Measurements from ENCODE around the gene DRC7.

DRC7 gene

GRCh38 chr16:57689762-57690558 lies 4.6 kb upstream of the DRC7 start:
- FAIRE-seq (peak; percentile 98), DNase-seq (ENCODE audit: insufficient read length, low spot score) (peak; percentile 70)
- TF ChIP-seq POLR2AphosphoS5 (IDR thresholded peaks at IDR 0.05; ENCODE audit: low read depth, low read length) (peak; percentile 58; the same call in 1 of the 2 replicates), POLR2A (IDR thresholded peaks at IDR 0.05; ENCODE audit: low read depth, low read length) (0 out of 2 replicates have a peak, but pooled peaks have one; percentile 43), POU2F2 (IDR thresholded peaks at IDR 0.05; ENCODE audit: low read depth, low read length) (peak; percentile 84), PAX5 (IDR thresholded peaks at IDR 0.05; ENCODE audit: insufficient read depth, low read length, severe bottlenecking) (peak; percentile 85), TAF1 (IDR thresholded peaks at IDR 0.05; ENCODE audit: low read depth, low read length) (0 out of 2 replicates have a peak, but pooled peaks have one; percentile 38), SPI1 (IDR thresholded peaks at IDR 0.05; ENCODE audit: low read depth, low read length) (no peak)

GRCh38 chr16:57690782-57691471 lies 3.7 kb upstream of the DRC7 start:
- FAIRE-seq, result no peak
- DNase-seq (ENCODE audit: insufficient read length, low spot score), result no peak
- TF ChIP-seq POLR2AphosphoS5 (IDR thresholded peaks at IDR 0.05; ENCODE audit: low read depth, low read length) (no peak), TAF1 (IDR thresholded peaks at IDR 0.05; ENCODE audit: low read depth, low read length) (no peak), POLR2A (IDR thresholded peaks at IDR 0.05; ENCODE audit: low read depth, low read length) (no peak), POU2F2 (IDR thresholded peaks at IDR 0.05; ENCODE audit: low read depth, low read length) (no peak), SPI1 (IDR thresholded peaks at IDR 0.05; ENCODE audit: low read depth, low read length) (no peak), PAX5 (IDR thresholded peaks at IDR 0.05; ENCODE audit: insufficient read depth, low read length, severe bottlenecking) (no peak)

- FAIRE-seq (no peak), DNase-seq (ENCODE audit: insufficient read length, low spot score) (no peak)
- no peak for TF ChIP-seq POU2F2 (IDR thresholded peaks at IDR 0.05; ENCODE audit: low read depth, low read length)
- TF ChIP-seq PAX5 (IDR thresholded peaks at IDR 0.05; ENCODE audit: insufficient read depth, low read length, severe bottlenecking), result no peak
- TF ChIP-seq SPI1 (IDR thresholded peaks at IDR 0.05; ENCODE audit: low read depth, low read length), result no peak
- no peak for TF ChIP-seq POLR2A (IDR thresholded peaks at IDR 0.05; ENCODE audit: low read depth, low read length)
- no peak for TF ChIP-seq TAF1 (IDR thresholded peaks at IDR 0.05; ENCODE audit: low read depth, low read length)
- no peak for TF ChIP-seq POLR2AphosphoS5 (IDR thresholded peaks at IDR 0.05; ENCODE audit: low read depth, low read length)
Observed at GRCh38 chr16:57692636-57693035, 2.0 kb upstream of the DRC7 start.

GRCh38 chr16:57693550-57693949 lies 1.1 kb upstream of the DRC7 start:
- DNase-seq (ENCODE audit: insufficient read length, low spot score) (no peak), FAIRE-seq (no peak)
- TF ChIP-seq TAF1 (IDR thresholded peaks at IDR 0.05; ENCODE audit: low read depth, low read length) (no peak), SPI1 (IDR thresholded peaks at IDR 0.05; ENCODE audit: low read depth, low read length) (no peak)

- TF ChIP-seq TAF1 (IDR thresholded peaks at IDR 0.05; ENCODE audit: low read depth, low read length), result no peak
- no peak for TF ChIP-seq POLR2A (IDR thresholded peaks at IDR 0.05; ENCODE audit: low read depth, low read length)
- no peak for TF ChIP-seq PAX5 (IDR thresholded peaks at IDR 0.05; ENCODE audit: insufficient read depth, low read length, severe bottlenecking)
- TF ChIP-seq SPI1 (IDR thresholded peaks at IDR 0.05; ENCODE audit: low read depth, low read length), result no peak
- no peak for TF ChIP-seq POU2F2 (IDR thresholded peaks at IDR 0.05; ENCODE audit: low read depth, low read length)
- TF ChIP-seq POLR2AphosphoS5 (IDR thresholded peaks at IDR 0.05; ENCODE audit: low read depth, low read length), result no peak
- no peak for FAIRE-seq
- no peak for DNase-seq (ENCODE audit: insufficient read length, low spot score)
Observed at GRCh38 chr16:57694231-57694724, 328 bp upstream of the DRC7 start.

GRCh38 chr16:57695680-57696069 lies 1.1 kb downstream of the DRC7 start:
- TF ChIP-seq PAX5 (IDR thresholded peaks at IDR 0.05; ENCODE audit: insufficient read depth, low read length, severe bottlenecking) (no peak), POU2F2 (IDR thresholded peaks at IDR 0.05; ENCODE audit: low read depth, low read length) (no peak), SPI1 (IDR thresholded peaks at IDR 0.05; ENCODE audit: low read depth, low read length) (no peak), POLR2AphosphoS5 (IDR thresholded peaks at IDR 0.05; ENCODE audit: low read depth, low read length) (no peak), TAF1 (IDR thresholded peaks at IDR 0.05; ENCODE audit: low read depth, low read length) (no peak), POLR2A (IDR thresholded peaks at IDR 0.05; ENCODE audit: low read depth, low read length) (no peak)
- DNase-seq (ENCODE audit: insufficient read length, low spot score) (no peak), FAIRE-seq (no peak)

- DNase-seq (ENCODE audit: insufficient read length, low spot score) (no peak), FAIRE-seq (no peak)
- TF ChIP-seq POU2F2 (IDR thresholded peaks at IDR 0.05; ENCODE audit: low read depth, low read length) (no peak), SPI1 (IDR thresholded peaks at IDR 0.05; ENCODE audit: low read depth, low read length) (no peak), TAF1 (IDR thresholded peaks at IDR 0.05; ENCODE audit: low read depth, low read length) (no peak), POLR2AphosphoS5 (IDR thresholded peaks at IDR 0.05; ENCODE audit: low read depth, low read length) (no peak), PAX5 (IDR thresholded peaks at IDR 0.05; ENCODE audit: insufficient read depth, low read length, severe bottlenecking) (no peak), POLR2A (IDR thresholded peaks at IDR 0.05; ENCODE audit: low read depth, low read length) (no peak)
Observed at GRCh38 chr16:57696240-57696639, 1.6 kb downstream of the DRC7 start.

GRCh38 chr16:57697896-57698537 lies 3.4 kb downstream of the DRC7 start:
- TF ChIP-seq POLR2AphosphoS5 (IDR thresholded peaks at IDR 0.05; ENCODE audit: low read depth, low read length) (no peak), TAF1 (IDR thresholded peaks at IDR 0.05; ENCODE audit: low read depth, low read length) (no peak), SPI1 (IDR thresholded peaks at IDR 0.05; ENCODE audit: low read depth, low read length) (no peak), PAX5 (IDR thresholded peaks at IDR 0.05; ENCODE audit: insufficient read depth, low read length, severe bottlenecking) (no peak), POLR2A (IDR thresholded peaks at IDR 0.05; ENCODE audit: low read depth, low read length) (no peak), POU2F2 (IDR thresholded peaks at IDR 0.05; ENCODE audit: low read depth, low read length) (no peak)
- FAIRE-seq (no peak), DNase-seq (ENCODE audit: insufficient read length, low spot score) (no peak)
